GM18508 (cell line): ENCODE measurements around the gene AGO1.
"Not testable (repeated sequence)": the region's sequence is repeated elsewhere in the genome, so short reads cannot be mapped to it uniquely, and the experiment has no call there.

Experiments
- ATAC-seq: cut with Tn5 transposase; IDR thresholded peaks from one replicate; pipeline ENCODE4 v1.9.1; 2021; ENCODE audit warnings: moderate number of reproducible peaks; ENCODE audit not compliant: insufficient read depth, unreplicated experiment

The AGO1 gene

DNA sequence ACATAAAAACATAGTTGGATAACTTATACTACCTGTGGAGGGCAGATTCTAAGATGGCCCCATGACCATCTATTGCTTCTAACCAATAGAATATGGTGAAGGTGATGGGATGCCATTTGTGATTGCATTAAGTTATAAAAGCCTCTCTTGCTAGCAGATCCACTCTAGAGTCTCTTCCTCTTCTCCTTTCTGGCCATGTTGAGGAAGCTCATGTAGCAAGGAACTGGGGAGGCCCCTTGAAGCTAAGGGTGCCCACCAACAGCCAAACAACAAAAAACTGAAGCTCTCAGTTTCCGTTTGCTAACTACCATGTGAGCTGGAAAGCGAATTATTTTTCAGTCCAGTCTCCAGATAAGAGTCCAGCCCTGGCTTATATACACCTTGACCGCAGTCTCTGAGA lies 16.0 kb upstream of the AGO1 start:
- ATAC-seq = no peak

- not testable (repeated sequence) for ATAC-seq
These were observed 13.6 kb upstream of the AGO1 start for GRCh38 chr1:35869245-35869950.

GRCh38 chr1:35870651-35871309 lies 12.2 kb upstream of the AGO1 start:
- no peak for ATAC-seq

DNA sequence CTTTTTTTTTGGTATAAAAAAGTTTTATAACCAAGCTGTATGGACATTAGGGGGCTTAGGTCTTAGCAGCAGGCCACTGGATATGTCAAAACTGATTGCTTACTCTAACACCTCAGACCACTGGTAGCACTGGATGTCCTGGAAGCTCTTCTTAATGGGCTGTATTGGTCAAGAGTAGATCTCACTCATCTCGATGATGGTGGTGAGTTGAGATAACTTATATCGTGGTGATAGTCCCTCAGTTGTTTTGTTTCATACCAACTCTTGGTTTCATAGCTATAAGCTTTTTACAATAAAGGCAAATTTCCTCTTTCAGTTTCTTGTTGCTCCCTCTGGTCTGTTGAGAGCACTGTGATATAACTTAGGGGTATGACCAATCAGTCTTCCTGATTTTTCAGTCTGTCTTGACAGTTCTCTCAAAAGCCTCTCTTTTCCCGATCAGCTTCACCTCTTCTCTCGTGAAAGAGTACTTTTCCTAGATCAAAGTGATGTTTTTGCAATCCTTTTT lies 9.7 kb upstream of the AGO1 start:
- no peak for ATAC-seq

GRCh38 chr1:35874115-35874514 lies 8.9 kb upstream of the AGO1 start:
- ATAC-seq = not testable (repeated sequence)

DNA sequence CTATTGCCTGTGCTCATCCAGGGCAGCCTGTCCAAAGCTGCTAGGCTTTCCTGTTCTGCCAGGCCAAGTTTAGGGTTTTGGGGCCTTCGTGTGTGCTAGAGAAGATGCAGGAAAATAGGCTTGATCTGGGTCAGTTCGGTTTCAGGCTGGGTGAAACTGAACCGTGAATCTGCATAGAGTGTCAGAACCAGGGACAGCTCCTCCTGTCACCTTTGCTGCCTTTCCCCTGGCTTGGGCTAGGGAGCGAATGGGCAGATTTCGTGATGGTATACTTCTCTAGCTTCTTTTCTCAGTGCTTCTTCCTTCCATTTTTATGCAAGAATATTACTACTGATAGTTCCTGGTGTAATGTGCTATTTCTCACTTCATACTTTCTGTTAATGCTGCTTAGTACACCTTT lies 6.0 kb upstream of the AGO1 start:
- no peak for ATAC-seq

GRCh38 chr1:35881850-35882273 lies 1.1 kb upstream of the AGO1 start:
- ATAC-seq = no peak

GRCh38 chr1:35882586-35882944 lies 444 bp upstream of the AGO1 start:
- no peak for ATAC-seq

- ATAC-seq = no peak
These were observed 659 bp downstream of the AGO1 start for GRCh38 chr1:35883635-35884101.

GRCh38 chr1:35884934-35885333 lies 1.9 kb downstream of the AGO1 start:
- ATAC-seq = no peak

DNA sequence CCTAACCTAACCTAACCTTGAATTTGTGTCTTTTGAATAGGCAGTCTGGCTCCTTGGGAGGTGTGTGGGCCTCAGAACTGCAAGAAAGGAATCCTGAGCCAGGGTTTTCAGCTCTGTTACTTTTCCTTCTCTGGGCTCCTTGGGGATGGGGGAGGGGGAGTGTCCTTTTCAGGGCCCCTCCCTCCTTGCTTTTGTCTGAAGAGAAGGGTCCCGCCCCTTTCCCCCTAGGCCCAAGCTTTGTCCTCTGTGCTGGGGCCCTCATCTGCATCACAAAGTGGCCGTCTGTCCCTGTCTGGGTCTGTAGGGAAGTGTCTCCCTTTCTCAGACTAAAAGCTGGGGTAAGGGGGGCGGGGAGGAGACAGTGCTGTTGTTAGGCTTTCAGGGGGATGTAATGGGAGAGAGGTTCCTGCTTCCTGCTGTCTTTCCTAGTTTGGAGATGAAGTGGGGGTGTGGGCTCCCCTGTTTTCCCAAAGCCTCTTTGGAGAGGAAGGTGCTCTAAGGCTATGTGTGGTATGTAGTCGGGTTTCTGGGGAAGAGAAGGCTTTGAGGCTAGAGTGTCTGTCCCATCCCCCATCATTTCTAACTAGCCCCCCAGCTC lies 3.1 kb downstream of the AGO1 start:
- no peak for ATAC-seq

DNA sequence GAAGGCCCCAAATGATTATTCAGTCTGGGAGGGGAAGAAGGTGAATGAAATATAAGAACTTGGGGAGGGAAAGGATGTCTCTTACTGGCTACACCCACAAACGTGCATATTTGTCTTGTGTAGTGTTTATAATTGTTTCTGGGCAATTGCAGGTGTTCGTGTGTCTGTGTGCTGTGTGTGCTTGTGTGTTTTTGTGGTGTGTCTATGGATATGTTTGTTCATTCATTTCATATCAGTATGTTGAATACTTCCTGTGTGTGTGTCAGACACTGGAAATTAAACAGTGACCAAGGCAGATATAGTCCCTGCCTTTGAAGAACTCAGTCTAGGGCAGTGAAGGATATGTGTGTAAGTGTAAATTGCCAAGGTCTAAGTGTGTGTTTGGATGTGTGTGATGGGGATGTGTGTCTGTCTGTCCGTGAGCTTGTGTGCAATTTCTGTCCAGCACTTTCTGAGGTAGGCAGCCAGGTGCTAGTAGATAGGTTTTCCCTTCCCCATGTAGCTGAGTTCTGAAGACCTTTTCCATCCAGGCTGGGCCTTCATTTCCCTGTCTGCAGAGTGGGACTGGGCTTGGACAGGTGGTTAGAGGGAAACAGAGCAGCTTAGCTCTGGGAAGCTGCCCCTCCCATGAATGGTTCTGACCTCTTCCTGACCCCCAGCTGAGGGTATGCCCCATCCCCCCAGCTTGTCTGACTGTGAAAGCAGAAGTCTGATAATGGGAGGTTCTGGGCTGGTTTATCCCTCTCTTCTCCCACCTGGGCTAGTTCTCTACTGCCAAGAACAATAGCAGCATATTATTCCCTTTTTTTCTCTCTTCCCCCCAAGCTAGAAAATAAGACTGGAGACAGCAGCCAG lies 3.8 kb downstream of the AGO1 start:
- ATAC-seq = no peak

- ATAC-seq = no peak
These were observed 4.5 kb downstream of the AGO1 start for GRCh38 chr1:35887508-35887907.

DNA sequence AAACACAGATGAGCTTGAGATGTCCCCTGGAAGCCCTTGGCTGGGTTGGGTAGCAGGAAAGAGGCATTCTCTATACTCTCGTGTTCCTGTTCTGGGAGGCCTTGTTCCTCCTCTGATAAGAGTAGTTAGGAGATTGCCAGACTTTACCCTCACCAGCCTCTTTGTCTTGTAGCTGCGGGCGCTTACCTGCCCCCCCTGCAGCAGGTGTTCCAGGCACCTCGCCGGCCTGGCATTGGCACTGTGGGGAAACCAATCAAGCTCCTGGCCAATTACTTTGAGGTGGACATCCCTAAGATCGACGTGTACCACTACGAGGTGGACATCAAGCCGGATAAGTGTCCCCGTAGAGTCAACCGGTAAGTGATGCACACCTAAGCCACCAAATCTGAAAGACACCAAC lies 5.2 kb downstream of the AGO1 start:
- no peak for ATAC-seq

- ATAC-seq = not testable (repeated sequence)
These were observed 6.0 kb downstream of the AGO1 start for GRCh38 chr1:35888981-35889380.

DNA sequence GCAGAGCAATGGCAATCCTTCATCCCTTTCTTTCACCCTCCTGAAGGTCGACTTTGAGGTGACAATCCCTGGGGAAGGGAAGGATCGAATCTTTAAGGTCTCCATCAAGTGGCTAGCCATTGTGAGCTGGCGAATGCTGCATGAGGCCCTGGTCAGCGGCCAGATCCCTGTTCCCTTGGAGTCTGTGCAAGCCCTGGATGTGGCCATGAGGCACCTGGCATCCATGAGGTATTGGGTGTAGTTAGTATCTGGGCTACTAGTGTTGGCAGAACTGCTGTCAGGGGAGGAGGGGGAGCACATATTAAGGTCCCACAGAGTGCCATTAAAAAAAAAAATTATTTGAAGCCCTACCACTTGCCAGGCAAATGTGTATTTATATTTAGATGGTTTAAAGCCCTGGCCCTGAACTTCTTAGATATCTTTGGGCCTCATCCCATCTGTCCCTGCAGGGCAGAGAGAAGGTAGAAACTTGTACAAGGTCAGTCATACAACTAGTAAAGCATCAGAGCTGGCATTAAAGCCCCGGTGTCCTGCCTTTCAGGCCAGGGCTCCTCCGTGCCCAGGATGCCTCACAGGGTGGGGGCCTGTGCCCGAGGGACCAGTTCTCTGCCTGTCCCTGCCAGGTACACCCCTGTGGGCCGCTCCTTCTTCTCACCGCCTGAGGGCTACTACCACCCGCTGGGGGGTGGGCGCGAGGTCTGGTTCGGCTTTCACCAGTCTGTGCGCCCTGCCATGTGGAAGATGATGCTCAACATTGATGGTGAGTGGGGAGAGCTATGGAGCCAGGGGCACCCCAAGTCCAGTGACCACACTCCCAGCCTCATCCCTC lies 10.3 kb downstream of the AGO1 start:
- no peak for ATAC-seq

DNA sequence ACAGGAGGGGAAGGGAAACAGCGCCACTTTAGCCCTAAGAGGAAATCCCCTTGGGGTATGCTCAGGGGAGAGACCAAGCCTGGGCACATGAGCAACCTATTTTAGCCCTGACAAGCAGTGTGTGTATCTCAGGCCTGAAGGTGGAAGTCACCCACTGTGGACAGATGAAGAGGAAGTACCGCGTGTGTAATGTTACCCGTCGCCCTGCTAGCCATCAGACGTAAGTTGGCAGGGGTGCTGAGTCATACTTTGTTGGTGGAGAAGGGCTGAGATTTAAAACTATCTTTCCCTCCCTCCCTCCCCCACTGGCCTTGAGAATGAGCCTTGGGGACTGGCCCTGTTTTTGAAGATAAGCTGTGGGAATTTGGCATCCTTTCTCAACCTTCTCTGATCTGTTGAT lies 11.2 kb downstream of the AGO1 start:
- ATAC-seq = no peak

GRCh38 chr1:35894656-35895055 lies 11.6 kb downstream of the AGO1 start:
- no peak for ATAC-seq

- no peak for ATAC-seq
These were observed 16.9 kb downstream of the AGO1 start for GRCh38 chr1:35899941-35900340.

- no peak for ATAC-seq
These were observed 18.2 kb downstream of the AGO1 start for GRCh38 chr1:35901235-35901634.
